Fibroblast of skin of left biceps (primary cell): Measurements from ENCODE around the gene RPL36A.

ENCODE experiments used
- DNase-seq, 2 experiments: peaks; one replicate each; pipeline ENCODE4 v3.0.0-alpha.2; 2013; ENCODE audit warnings: low read depth in 2 of 2

RPL36A gene

DNA sequence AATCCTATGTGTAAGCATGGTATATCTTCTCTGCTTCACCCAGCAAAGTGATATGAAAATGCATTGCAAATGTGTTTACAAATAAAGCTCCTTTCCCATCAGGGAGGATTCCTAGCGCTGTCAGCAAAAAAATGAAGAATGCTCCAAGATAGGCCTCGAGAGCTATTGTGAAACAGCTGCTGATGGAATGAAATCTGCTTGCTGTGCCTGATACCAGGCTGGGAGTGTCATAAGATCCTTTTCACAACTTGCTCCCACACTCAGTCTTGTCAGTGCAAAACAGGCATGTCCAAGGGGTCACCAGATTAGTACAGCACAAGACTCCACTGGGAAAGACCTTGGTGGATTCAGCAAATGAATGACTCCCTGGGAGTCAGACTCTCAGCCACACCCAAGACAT lies 51.3 kb downstream of the RPL36A start:
- DNase-seq = no peak
